Parathyroid adenoma (tissue), 2 donors: ENCODE data around the gene MYLK3.
"Not testable (repeated sequence)": the region's sequence is repeated elsewhere in the genome, so short reads cannot be mapped to it uniquely, and the experiment has no call there.

ENCODE experiments used
- H2AFZ ChIP-seq: fragments of 300-600 bp; sonication (generic); one replicate; pipeline ENCODE4 v1.7.0; 2017; ENCODE audit warnings: antibody characterized with exemption, mild to moderate bottlenecking
- H3K27ac ChIP-seq: fragments of 300-600 bp; sonication (generic); one replicate; pipeline ENCODE4 v1.7.0; 2017
- H3K27me3 ChIP-seq: fragments of 300-600 bp; sonication (generic); one replicate; pipeline ENCODE4 v1.7.0; 2017; ENCODE audit warnings: low read length; ENCODE audit not compliant: control insufficient read depth, insufficient read depth
- H3K36me3 ChIP-seq: fragments of 300-600 bp; sonication (generic); one replicate; pipeline ENCODE4 v1.7.0; 2017; ENCODE audit warnings: low read length; ENCODE audit not compliant: control insufficient read depth, insufficient read depth
- H3K4me1 ChIP-seq: fragments of 300-600 bp; sonication (generic); one replicate; pipeline ENCODE4 v1.7.0; 2017; ENCODE audit warnings: control low read depth
- H3K4me2 ChIP-seq: fragments of 300-600 bp; sonication (generic); one replicate; pipeline ENCODE4 v1.7.0; 2017; ENCODE audit warnings: low read length
- H3K4me3 ChIP-seq: fragments of 300-600 bp; sonication (generic); one replicate; pipeline ENCODE4 v1.7.0; 2017; ENCODE audit warnings: low read depth, low read length
- H3K79me2 ChIP-seq: fragments of 300-600 bp; sonication (generic); one replicate; pipeline ENCODE4 v1.7.0; 2017; ENCODE audit warnings: control low read depth
- H3K9ac ChIP-seq: fragments of 300-600 bp; sonication (generic); one replicate; pipeline ENCODE4 v1.7.0; 2017; ENCODE audit warnings: mild to moderate bottlenecking
- H3K9me3 ChIP-seq: fragments of 300-600 bp; sonication (generic); one replicate; pipeline ENCODE4 v1.7.0; 2017; ENCODE audit warnings: low read length; ENCODE audit not compliant: control insufficient read depth
- TF ChIP-seq, protein P1 (sequence below): fragments of 300-600 bp; sonication (generic); IDR thresholded peaks from one replicate; pipeline ENCODE4 v1.7.0; 2017; ENCODE audit warnings: antibody characterized with exemption, mild to moderate bottlenecking
- donor health status: primary hyperparathyroidism.

MYLK3 gene

DNA sequence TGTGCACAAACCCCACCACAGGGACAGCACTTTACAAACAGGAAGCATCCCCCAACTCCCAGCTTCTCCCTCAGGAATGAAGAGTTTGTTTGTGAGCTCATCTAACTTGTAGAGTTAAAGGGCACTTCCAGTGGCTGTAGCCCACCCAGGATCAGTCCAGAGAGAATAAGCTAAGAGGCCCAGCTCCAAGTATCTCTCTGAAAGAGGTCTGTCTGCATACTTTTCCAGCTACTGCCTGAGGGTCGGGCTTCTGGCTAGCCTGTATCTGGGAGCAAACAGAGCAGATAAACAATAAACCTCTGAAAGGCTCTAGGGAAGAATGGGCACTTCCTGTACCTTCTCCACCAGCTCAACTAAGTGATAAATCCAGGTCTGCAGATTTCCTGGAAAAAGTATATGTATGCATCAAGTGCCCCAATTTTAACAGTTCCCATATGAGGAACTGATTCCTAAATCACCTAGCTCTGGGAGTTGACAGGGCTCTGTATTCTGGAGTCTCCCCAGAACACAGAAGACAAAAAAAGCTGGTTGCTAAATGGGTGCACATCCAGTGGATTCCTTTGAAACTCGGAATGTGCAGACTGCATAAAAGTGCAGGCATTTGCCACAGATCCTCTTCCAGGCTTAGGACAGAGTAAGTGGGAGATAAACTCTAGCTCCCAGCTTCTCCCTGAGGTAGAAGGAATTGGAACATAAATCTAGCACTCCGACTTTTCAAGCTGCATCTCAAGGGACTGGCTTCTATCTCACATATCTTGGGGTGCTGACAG is 37.1 kb upstream of the MYLK3 start:
- Histone ChIP-seq H3K4me3 (no peak overlapping the region), H3K9me3 (no peaks in the 10 kb centered on the region), H2AFZ (no peak overlapping the region), H3K27me3 (no peaks in the 10 kb centered on the region), H3K4me2 (no peak overlapping the region), H3K36me3 (no peaks in the 10 kb centered on the region), H3K27ac (no peak overlapping the region), H3K9ac (no peak overlapping the region), H3K79me2 (no peaks in the 10 kb centered on the region), H3K4me1 (no peaks in the 10 kb centered on the region)
- TF ChIP-seq, protein P1, sequence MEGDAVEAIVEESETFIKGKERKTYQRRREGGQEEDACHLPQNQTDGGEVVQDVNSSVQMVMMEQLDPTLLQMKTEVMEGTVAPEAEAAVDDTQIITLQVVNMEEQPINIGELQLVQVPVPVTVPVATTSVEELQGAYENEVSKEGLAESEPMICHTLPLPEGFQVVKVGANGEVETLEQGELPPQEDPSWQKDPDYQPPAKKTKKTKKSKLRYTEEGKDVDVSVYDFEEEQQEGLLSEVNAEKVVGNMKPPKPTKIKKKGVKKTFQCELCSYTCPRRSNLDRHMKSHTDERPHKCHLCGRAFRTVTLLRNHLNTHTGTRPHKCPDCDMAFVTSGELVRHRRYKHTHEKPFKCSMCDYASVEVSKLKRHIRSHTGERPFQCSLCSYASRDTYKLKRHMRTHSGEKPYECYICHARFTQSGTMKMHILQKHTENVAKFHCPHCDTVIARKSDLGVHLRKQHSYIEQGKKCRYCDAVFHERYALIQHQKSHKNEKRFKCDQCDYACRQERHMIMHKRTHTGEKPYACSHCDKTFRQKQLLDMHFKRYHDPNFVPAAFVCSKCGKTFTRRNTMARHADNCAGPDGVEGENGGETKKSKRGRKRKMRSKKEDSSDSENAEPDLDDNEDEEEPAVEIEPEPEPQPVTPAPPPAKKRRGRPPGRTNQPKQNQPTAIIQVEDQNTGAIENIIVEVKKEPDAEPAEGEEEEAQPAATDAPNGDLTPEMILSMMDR: no peak

DNA sequence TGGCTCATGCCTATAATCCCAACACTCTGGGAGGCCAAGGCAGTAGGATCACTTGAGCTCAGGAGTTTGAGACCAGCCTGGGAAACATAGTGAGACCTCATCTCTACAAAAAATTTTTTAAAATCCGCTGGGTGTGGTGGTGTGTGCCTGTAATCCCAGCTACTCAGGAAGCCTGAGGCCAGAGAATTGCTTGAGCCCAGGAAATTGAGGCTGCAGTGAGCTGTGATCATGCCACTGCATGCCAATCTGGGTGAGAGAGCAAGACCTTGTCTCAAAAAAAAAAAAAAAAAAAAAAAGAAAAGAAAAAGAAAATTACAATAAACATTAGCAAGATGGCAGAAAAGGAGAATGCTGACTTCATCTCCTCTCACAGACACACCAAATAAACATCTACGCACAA is 36.4 kb upstream of the MYLK3 start:
- H3K27me3 ChIP-seq, H3K27ac ChIP-seq, H3K36me3 ChIP-seq, H3K4me3 ChIP-seq, H2AFZ ChIP-seq, H3K9ac ChIP-seq, H3K9me3 ChIP-seq, H3K4me2 ChIP-seq, H3K79me2 ChIP-seq, H3K4me1 ChIP-seq: not testable (repeated sequence)

DNA sequence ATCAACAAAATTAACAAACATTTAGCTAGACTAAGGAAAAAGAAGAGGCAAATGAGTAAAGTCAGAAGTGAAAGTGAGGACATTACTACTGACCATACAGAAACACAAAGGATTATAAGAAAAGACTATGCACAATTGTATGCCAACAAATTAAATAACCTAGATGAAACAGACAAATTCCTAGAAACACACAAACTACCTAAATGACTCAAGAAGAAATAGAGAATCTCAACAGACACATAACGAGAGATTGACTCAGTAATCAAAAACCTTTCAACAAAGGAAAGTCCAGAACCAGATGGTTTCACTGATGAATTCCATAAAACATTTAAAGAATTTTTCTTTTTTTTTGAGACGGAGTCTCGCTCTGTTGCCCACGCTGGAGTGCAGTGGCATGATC is 35.7 kb upstream of the MYLK3 start:
- no peak overlapping the region for H3K9ac ChIP-seq
- no peak overlapping the region for H3K4me3 ChIP-seq
- H3K4me1 ChIP-seq: no peaks in the 10 kb centered on the region
- H3K9me3 ChIP-seq: no peaks in the 10 kb centered on the region
- H2AFZ ChIP-seq: no peak overlapping the region
- no peaks in the 10 kb centered on the region for H3K79me2 ChIP-seq
- TF ChIP-seq, protein P1: no peak
- no peaks in the 10 kb centered on the region for H3K27me3 ChIP-seq
- no peak overlapping the region for H3K27ac ChIP-seq
- H3K4me2 ChIP-seq: no peak overlapping the region
- H3K36me3 ChIP-seq: no peaks in the 10 kb centered on the region

DNA sequence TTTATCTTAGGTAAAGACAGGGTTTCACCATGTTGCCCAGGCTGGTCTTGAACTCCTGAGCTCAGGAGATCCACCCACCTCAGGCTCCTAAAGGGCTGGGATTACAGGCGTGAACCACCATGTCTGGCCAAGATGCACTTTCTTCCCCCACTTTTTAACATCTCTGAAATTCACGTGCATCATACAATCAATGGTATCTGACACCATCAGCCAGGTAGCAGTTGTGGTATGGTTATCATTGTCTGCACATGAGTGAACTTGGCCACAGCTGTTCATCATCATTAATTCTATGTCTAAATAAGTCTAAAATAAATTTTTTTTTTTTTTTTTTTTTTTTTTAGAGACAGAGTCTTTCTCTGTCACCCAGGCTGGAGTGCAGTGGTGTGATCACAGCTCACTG is 34.2 kb upstream of the MYLK3 start:
- H3K4me3 ChIP-seq: no peak overlapping the region
- H3K79me2 ChIP-seq: no peaks in the 10 kb centered on the region
- H3K4me1 ChIP-seq: no peaks in the 10 kb centered on the region
- no peak overlapping the region for H3K27ac ChIP-seq
- TF ChIP-seq, protein P1: no peak
- no peak overlapping the region for H3K4me2 ChIP-seq
- H3K9ac ChIP-seq: no peak overlapping the region
- H3K27me3 ChIP-seq: no peaks in the 10 kb centered on the region
- H3K9me3 ChIP-seq: no peaks in the 10 kb centered on the region
- no peaks in the 10 kb centered on the region for H3K36me3 ChIP-seq
- H2AFZ ChIP-seq: no peak overlapping the region

DNA sequence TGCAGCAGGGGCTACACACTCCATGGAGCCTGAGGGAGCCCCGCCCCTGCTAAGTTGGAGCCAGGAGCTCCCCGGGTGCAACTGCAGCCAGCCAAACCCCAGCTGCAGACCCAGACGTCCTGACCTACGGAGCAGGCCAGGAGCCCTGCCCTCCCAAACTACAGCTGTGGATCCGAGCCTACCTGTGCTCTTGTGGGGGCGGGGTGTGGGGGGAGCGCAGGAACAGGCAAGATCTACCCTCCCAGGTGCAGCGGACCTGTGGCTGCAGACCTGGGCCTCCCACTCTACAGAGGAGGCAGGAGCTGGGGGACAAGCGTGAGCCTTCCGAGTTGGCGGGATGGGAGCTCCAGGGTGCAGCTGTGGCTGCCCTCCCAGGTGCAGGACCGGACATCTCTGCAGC is 29.7 kb upstream of the MYLK3 start:
- TF ChIP-seq, protein P1: no peak
- no peaks in the 10 kb centered on the region for H3K9me3 ChIP-seq
- H3K27ac ChIP-seq: no peak overlapping the region
- no peak overlapping the region for H2AFZ ChIP-seq
- no peak overlapping the region for H3K4me2 ChIP-seq
- H3K9ac ChIP-seq: no peak overlapping the region
- H3K4me1 ChIP-seq: no peaks in the 10 kb centered on the region
- H3K79me2 ChIP-seq: no peaks in the 10 kb centered on the region
- no peaks in the 10 kb centered on the region for H3K27me3 ChIP-seq
- no peak overlapping the region for H3K4me3 ChIP-seq
- no peaks in the 10 kb centered on the region for H3K36me3 ChIP-seq
